Frontal cortex (tissue), 4 donors: Measurements from ENCODE around the gene KRTAP9-6. TPM values are rescaled to one million over a fixed set of nuclear protein-coding genes. Genes with fewer than 3 reads are reported as not detected.
"Not testable (repeated sequence)": the region's sequence is repeated elsewhere in the genome, so short reads cannot be mapped to it uniquely, and the experiment has no call there.

Experiments used
- DNase-seq, 2 donors: peaks; one replicate each; pipeline ENCODE4 v3.0.0; 2012; ENCODE audit warnings: low spot score in 2 of 2
- FAIRE-seq: peaks from 2 replicates; lab custom pipeline; 2012; peaks lifted over from hg19 to GRCh38; lab: Jason Lieb, UNC
- total RNA-seq: library from RNA; depleted of rRNA; stranded (reverse); fragments of >200 nt; gene quantifications from one replicate; pipeline ENCODE4 v1.2.3, GENCODE V29; 2014
- donor health status: control.
- donor health status: control.
- donor health status: control.

KRTAP9-6 gene, protein sequence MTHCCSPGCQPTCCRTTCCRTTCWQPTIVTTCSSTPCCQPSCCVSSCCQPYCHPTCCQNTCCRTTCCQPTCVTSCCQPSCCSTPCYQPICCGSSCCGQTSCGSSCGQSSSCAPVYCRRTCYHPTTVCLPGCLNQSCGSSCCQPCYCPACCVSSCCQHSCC
- total RNA-seq: not detected

DNA sequence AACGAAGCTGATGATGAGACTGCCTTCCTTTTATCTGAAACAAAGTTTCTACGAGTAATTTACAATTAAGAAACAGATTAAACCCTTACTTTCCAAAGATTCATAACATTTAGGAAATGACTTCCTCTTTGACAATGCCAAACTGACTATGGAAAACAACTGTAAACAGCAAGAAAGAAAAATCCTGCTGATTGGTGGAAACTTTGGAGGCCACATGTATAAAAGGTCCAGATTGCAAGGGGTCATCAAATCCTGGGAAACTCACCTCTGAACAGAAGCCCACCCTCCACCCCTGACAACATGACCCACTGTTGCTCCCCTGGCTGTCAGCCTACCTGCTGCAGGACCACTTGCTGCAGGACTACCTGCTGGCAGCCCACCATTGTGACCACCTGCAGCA, at the start of gene KRTAP9-6:
Gene KRTAP9-6 (plus strand): TSS at position 301 of the 400 bp plus-strand sequence. CDS start 0 bp downstream, at position 301.
- DNase-seq (no peak), FAIRE-seq (no peak)

DNA sequence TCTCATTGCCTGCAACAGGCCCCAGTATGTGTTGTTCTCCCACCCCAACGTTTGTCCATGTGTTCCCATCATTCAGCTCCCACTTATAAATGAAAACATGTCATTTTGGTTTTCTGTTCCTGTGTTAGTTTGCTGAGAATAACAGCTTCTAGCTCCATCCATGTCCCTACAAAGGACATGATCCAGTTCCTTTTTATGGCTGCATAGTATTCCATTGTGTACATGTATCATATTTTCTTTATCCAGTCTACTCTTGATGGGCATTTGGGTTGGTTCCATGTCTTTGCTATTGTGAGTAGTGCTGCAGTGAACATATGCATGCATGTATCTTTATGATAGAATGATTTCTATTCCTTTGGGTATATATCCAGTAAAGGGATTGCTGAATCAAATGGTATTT, 49.5 kb upstream of the KRTAP9-6 start:
- FAIRE-seq (no peak), DNase-seq (no peak)

DNA sequence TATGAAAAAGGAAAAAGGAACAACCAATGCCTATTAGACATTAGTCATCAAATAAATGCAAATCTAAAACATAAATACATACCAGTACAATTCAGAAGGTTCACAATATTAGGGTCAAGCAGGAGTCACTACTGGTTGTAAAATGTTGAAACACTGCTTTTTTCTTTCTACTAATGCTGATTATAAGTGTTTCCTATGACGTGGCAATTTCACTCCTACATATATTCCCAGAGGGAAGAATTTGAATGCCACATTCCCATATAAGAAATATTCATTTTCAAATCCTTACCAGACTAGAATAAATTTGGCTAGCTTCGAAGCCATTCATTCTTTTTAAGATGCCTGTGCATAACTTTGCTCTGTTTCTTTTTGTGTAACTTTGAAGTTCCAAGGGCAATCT, 41.4 kb upstream of the KRTAP9-6 start:
- FAIRE-seq: no peak
- no peak for DNase-seq

DNA sequence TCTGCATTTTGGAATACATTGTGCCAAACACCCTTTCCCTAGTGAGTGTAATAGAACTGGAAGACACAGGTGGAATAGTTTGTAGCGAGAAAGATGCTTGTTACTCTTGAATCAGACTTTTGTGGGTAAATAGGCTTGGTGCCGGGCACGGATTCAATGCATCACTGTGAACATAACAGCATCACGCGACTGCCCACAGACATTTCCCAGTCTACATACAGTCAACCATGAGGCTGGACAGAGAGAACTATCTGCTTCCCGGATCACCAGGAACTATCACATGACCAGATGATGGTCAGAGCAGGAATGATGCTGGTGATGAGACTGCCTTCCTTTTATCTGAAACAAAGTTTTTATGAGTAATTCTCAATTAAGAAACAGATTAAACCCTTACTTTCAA, 39.1 kb upstream of the KRTAP9-6 start:
- no peak for FAIRE-seq
- DNase-seq: no peak

DNA sequence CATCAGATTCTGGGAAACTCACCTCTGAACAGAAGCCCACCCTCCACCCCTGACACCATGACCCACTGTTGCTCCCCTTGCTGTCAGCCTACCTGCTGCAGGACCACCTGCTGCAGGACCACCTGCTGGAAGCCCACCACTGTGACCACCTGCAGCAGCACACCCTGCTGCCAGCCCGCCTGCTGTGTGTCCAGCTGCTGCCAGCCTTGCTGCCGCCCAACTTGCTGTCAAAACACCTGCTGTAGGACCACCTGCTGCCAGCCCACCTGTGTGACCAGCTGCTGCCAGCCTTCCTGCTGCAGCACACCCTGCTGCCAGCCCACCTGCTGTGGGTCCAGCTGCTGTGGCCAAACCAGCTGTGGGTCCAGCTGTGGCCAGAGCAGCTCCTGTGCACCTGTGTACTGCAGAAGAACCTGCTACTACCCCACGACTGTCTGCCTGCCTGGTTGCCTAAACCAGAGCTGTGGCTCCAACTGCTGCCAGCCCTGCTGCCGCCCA, 38.5 kb upstream of the KRTAP9-6 start, which contains the start of gene KRTAP9-2:
Gene KRTAP9-2 (plus strand): TSS at position 51 of the 498 bp plus-strand sequence. CDS start 7 bp downstream, at position 58.
- not testable (repeated sequence) for FAIRE-seq, DNase-seq

DNA sequence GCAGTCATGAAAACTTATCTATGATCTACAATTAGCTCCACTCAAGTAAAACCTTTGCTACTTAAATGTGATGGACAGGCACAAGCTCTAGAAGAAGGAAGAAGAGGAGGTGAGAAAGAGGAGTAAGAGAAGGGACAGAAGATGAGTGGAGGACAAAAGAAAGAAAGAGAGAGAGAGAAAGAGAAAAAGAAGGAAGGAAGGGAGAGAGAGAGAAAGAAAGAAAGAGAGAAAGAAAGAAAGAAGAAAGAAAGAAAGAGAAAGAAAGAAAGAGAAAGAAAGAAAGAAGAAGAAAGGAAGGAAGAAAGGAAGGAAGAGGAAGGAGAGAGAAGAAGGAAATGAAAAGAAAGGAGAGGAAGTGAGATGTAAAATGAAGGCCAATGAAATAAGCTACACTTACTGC, 35.1 kb upstream of the KRTAP9-6 start:
- no peak for DNase-seq
- FAIRE-seq: no peak

DNA sequence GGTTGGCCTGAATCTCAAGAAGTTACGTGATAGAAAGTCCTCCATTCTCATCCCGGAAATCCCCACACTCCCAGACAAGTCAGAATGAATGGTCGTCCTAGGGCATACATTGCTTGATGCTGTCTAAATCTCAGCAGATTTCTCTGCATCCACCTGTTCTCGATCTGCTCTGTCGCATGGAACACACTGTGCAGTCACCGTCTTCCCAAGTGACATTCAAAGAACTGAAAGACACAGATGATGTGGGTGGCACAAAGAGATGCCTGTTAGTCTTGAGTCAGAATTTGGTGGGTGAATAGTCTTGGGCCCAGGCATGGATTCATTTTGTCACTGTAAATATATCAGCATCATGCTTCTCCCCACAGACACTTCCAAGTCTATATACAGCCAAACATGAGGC, 33.4 kb upstream of the KRTAP9-6 start:
- DNase-seq (no peak), FAIRE-seq (no peak)

DNA sequence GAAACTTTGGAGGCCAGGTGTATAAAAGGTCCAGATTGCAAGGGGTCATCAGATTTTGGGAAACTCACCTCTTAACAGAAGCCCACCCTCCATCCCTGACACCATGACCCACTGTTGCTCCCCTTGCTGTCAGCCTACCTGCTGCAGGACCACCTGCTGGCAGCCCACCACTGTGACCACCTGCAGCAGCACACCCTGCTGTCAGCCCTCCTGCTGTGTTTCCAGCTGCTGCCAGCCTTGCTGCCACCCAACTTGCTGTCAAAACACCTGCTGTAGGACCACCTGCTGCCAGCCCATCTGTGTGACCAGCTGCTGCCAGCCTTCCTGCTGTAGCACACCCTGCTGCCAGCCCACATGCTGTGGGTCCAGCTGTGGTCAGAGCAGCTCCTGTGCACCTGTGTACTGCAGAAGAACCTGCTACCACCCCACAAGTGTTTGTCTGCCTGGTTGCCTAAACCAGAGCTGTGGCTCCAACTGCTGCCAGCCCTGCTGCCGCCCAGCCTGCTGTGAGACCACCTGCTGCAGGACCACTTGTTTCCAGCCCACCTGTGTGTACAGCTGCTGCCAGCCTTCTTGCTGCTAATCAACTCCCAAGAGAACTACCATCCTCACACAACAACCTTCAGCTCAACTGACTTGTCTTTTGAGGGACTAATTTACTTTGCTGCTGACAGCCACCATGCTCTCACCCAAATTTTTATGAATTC, 32.6 kb upstream of the KRTAP9-6 start, which contains the start of gene KRTAP9-3:
Gene KRTAP9-3 (plus strand): TSS at position 51 of the 707 bp plus-strand sequence. CDS start 53 bp downstream, at position 104.
- DNase-seq, FAIRE-seq: not testable (repeated sequence)

DNA sequence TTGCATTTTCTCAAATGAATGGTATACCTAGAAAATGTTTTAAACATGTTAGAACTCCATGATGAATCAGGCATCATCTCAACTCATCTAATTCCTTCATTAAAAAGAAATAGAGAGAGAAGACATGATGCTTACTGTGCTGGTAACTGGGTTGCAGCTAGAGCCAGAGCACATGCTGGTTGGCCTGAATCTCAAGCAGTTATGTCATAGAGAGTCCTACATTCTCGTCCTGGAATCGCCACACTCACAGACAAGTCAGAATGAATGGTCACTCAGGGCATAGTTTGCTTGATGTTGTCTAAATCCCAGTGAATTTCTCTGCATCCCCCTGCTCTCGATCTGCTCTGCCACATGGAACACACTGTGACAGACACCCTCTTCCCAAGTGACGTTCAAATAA, 28.1 kb upstream of the KRTAP9-6 start:
- not testable (repeated sequence) for FAIRE-seq, DNase-seq

DNA sequence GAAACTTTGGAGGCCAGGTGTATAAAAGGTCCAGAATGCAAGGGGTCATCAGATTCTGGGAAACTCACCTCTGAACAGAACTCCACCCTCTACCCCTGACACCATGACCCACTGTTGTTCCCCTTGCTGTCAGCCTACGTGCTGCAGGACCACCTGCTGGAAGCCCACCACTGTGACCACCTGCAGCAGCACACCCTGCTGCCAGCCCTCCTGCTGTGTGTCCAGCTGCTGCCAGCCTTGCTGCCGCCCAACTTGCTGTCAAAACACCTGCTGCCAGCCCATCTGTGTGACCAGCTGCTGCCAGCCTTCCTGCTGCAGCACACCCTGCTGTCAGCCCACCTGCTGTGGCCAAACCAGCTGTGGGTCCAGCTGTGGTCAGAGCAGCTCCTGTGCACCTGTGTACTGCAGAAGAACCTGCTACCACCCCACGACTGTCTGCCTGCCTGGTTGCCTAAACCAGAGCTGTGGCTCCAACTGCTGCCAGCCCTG, 27.2 kb upstream of the KRTAP9-6 start, which contains the start of gene KRTAP9-8:
Gene KRTAP9-8 (plus strand): TSS at position 51 of the 489 bp plus-strand sequence. CDS start 53 bp downstream, at position 104.
- not testable (repeated sequence) for DNase-seq

DNA sequence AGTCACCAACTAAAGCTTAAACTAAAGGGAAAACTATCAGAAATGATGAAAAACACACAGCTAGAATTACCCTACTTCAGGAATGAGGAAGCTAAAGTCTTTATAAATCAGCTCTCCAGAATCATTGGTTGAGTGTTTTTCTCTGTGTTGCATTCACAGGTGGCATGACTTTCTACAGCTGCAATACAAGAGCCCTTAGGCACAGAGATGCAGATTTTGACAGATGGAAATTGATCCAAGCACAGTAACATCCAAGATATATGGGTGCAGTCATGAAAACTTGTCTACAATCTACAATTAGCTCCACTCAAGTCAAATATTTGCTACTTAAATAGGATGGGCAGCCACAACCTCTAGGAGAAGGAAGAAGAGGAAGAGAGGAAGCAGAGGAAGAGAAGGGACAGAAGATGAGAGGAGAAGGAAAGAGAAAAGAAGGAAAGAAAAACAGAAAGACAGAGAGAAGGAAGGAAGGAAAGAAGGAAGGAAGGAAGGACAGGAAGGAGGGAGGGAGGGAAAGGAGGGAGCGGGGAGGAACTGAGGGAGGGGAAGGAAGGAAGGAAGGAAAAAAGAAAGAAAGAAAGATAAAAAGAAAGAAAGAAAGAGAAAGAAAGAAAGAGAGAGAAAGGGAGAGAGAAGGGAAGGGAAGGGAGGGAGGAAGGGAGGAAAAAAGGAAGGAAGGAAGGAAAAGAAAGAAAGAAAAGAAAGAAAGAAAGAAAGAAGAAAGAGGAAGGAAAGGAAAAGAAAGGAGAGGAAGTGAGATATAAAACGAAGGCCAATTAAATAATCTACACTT, 18.0 kb upstream of the KRTAP9-6 start:
- FAIRE-seq, DNase-seq: not testable (repeated sequence)

More for the DNA sequence above, 27.2 kb upstream of the KRTAP9-6 start, which contains the start of gene KRTAP9-8:
- not testable (repeated sequence) for FAIRE-seq

DNA sequence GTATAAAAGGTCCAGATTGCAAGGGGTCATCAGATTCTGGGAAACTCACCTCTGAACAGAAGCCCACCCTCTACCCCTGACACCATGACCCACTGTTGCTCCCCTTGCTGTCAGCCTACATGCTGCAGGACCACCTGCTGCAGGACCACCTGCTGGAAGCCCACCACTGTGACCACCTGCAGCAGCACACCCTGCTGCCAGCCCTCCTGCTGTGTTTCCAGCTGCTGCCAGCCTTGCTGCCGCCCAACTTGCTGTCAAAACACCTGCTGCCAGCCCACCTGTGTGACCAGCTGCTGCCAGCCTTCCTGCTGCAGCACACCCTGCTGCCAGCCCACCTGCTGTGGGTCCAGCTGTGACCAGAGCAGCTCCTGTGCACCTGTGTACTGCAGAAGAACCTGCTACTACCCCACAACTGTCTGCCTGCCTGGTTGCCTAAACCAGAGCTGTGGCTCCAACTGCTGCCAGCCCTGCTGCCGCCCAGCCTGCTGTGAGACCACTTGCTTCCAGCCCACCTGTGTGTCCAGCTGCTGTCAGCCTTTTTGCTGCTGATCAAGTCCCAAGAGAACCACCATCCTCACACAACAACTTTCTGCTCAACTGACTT, 15.4 kb upstream of the KRTAP9-6 start, which contains the start of gene KRTAP9-4:
Gene KRTAP9-4 (plus strand): TSS at position 51 of the 604 bp plus-strand sequence. CDS start 34 bp downstream, at position 85.
- DNase-seq, FAIRE-seq: not testable (repeated sequence)

DNA sequence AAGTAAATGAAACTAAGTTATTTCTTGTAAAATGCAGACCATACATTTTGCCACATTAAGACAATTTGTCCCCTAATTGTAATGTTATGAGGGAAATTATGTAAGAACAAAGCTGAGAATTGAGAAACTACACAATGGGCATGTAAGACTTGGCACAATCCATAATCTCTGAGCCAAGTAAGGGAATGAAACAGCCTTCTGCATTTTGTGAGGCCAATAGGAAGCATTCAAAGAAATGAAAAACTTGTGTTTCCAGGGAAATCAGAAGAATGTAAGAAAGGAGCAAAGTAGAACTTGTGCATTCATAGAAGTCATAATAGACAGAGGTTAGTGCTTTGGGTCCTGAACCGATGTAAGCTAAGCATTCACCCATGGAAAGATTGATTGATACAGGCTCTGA, 13.9 kb upstream of the KRTAP9-6 start:
- FAIRE-seq: no peak
- DNase-seq: no peak

DNA sequence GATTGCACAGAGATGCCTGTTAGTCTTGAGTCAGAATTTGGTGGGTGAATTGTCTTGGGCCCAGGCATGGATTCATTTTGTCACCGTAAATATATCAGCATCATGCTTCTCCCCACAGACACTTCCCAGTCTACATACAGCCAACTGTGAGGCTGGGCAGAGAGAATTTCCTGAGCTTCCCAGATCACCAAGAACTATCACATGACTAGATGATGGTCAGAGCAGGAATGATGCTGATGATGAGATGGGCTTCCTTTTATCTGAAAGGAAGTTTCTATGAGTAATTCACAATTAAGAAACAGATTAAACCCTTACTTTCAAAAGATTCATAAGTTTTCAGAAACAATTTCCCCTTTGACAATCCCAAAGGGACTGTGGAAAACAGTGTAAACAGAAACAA, 10.3 kb upstream of the KRTAP9-6 start:
- no peak for FAIRE-seq
- no peak for DNase-seq

DNA sequence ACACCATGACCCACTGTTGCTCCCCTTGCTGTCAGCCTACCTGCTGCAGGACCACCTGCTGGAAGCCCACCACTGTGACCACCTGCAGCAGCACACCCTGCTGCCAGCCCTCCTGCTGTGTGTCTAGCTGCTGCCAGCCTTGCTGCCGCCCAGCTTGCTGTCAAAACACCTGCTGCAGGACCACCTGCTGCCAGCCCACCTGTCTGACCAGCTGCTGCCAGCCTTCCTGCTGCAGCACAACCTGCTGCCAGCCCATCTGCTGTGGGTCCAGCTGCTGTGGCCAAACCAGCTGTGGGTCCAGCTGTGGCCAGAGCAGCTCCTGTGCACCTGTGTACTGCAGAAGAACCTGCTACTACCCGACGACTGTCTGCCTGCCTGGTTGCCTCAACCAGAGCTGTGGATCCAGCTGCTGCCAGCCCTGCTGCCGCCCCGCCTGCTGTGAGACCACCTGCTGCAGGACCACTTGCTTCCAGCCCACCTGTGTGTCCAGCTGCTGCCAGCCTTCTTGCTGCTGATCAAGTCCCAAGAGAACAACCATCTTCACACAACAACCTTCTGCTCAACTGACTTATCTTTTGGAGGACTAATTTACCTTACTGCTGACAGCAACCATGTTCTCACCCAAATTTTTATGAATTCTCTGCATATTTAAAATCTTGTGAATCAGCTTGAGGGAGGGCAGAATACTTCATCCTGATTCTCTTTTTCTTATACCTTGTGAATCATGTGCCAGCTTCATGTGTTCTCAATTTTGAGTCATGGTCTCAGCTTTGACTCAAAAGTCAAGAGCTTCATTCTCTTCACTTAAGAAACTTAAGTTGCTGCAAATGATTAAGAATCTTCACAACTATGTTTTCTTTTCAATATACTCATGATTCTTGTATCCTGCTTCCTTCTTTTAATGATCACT, 9.5 kb upstream of the KRTAP9-6 start, which contains the start of gene KRTAP9-9:
Gene KRTAP9-9 (plus strand): TSS at position 4 of the 910 bp plus-strand sequence.
- not testable (repeated sequence) for FAIRE-seq, DNase-seq

DNA sequence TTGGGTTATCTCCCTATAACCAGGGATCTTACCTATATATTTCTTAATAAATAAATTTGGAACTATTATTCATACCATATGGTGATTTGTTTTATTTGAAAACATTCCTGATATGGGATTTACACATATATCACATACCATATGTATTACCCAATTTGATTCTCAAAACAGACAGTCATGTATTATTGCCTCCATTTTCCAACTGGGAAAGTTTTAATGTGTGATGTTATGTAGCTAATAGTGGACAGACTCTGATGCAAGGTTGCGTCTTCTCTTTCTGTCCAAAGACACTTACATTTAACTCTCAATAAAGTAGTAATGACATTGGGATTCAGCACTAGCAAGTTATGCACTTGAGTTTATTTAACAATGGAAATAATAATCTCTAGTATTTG, 8.9 kb upstream of the KRTAP9-6 start:
- DNase-seq (no peak), FAIRE-seq (no peak)

DNA sequence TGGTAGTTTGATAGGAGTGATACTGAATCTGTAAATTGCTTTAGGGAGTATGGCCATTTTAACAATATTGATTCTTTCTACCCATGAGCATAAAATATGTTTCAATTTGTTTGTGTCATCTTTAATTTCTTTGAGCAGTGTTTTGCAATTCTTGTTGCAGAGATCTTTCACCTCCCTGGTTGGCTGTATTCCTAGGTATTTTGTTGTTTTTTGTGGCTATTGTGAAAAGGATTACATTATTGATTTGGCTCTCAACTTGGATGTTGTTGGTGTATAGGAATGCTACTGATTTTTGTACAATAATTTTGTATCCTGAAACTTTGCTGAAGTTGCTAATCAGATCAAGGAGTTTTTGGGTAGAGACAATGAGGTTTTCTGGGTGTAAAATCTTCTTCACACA, 6.8 kb upstream of the KRTAP9-6 start:
- FAIRE-seq (no peak), DNase-seq (no peak)

DNA sequence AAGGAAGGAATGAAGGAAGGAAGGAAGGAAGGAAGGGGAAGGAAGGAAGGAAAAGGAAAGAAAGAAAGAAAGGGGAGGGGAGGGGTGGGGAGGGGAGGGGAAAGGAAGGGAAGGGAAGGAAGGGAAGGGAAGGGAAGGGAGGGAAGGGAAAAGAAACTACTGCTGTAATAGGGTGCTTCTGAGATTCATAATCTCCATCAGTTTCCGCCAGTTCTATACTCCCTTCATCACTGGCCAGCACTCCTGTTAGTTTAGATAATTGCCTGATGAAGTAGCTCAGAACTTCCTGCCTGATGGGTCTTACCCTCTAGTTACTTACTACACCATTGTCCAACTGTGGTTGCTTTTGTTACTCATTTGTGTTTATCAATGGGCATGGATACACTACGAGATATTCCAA, 2.0 kb upstream of the KRTAP9-6 start:
- DNase-seq (no peak), FAIRE-seq (no peak)
